GM15510 (cell line): ENCODE measurements around the gene PRR20G.

ENCODE experiments used
- POLR2A ChIP-seq: IDR thresholded peaks from 3 replicates; pipeline ENCODE4 v1.6.1; 2011; ENCODE audit warnings: borderline replicate concordance; ENCODE audit not compliant: insufficient read length; ENCODE audit errors: extremely low read depth

PRR20G gene

DNA sequence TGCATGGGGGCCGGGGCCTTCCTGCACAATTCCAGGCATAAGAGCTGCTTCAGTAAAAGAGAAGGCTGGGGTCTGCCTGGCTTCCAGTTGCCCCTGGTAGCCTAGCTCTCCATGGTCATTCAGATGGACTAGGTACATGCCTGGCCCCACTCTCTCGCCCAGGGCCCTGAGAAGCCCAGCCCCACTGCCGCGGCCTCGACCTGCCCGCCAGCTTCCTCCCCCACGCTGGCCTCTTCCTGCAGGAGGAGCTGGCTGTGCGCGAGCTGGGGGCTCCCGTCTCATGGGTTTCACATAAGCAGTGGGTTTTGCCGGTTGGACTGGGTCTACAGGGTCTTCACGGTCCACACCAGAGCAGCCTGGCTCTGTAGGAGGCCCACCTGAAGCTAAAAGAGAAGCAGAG is 3.6 kb downstream of the PRR20G start:
- TF ChIP-seq POLR2A = no peak

DNA sequence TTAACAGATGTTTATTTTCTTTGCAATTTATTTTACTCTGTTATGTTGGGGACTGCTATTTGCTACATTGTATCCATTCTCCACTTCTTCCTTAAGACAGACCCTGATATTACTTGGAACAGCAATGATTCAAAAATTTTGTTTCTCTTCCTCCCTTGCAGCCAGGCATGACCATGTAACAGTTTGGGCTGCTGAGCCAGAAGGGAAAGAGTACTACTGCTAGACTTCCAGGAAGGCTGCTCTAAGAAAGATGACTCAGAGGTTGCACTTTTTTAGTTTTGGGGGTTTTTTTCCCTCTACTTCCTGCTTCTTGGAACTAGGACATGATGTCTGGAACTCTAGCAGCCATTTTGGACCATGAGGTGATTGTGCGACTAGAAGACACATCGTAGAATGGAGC is 10.3 kb downstream of the PRR20G start:
- TF ChIP-seq POLR2A = no peak

DNA sequence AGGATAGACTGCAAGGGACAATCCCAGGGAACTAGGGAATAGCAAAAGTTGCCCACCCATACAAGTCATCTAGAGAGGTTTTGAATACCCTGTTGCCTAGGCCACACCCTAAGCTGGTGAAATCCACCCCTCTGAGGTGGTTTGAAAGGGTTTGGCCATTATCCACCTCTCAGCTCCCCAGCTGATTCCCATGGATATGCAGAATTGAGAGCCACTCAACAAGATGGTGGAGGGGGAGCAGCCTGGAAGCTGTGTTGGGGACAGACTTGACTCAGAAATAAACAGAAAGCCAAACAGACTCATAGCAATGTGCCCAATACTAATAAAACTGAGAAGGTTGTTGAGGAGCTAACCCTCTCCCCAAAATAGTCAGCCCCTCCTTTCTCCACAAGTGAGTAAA is 10.9 kb downstream of the PRR20G start:
- no peak for TF ChIP-seq POLR2A

DNA sequence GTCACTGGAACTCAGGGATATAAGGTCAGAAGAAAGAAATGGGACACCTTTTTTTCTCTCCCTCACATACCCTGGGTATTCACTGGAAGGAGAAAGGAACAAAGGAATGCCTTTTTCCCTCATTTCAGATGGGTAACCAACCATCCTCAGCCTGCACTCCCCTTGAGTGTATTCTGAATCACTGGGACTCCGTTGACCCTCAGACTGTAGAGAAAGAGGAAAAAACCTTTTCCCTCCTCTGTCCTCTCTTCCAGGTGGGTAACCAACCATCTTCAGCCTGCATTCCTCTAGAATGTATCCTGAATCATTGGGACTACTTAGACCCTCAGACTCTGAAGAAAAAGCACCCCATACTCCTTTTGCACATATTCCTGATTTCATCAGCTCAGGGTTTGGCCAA is 11.4 kb downstream of the PRR20G start:
- TF ChIP-seq POLR2A = no peak

GRCh38 chr3:127275287-127275781 is 12.5 kb downstream of the PRR20G start:
- no peak for TF ChIP-seq POLR2A

- TF ChIP-seq POLR2A = no peak
These were observed 13.6 kb downstream of the PRR20G start for GRCh38 chr3:127274200-127274760.

DNA sequence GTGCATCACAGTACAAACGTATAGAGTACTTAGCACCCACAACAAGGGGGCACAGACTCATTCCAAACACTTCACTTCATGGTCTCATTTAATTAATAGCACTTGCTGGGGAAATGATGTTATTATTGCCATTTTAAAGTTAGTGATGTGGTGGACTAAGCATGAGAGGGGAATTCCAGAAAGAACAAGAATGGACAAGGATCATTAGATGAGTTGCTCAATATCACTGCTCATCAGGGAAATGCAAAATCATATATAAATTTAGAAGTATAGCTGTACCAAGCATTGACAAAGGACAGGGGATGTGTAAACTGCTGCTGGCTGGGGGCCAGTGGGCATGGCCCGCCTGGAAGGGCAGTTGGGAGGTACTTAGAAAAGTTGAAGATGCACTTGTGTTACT is 14.6 kb downstream of the PRR20G start:
- TF ChIP-seq POLR2A = no peak

- no peak for TF ChIP-seq POLR2A
These were observed 21.7 kb downstream of the PRR20G start for GRCh38 chr3:127266186-127266585.

DNA sequence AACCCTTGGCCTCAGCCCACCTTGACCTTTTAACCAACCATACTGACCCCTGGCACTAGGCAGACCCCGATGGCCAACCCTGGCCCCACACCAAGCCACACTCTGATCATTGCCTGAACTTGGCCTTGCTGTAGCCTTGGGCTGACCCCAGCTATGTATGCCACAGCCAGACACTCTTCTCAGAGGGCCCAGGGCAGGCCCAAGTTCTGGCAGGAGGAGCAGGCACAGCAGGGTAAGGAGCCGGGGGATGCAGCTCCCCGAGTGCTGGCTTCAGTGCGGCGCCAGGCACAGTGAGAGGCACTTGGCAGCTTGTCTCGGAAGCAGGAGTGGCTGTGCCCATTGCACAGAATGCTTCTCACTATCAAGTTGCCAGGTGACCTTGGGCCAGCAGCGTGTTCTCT is 22.3 kb downstream of the PRR20G start:
- no peak for TF ChIP-seq POLR2A

DNA sequence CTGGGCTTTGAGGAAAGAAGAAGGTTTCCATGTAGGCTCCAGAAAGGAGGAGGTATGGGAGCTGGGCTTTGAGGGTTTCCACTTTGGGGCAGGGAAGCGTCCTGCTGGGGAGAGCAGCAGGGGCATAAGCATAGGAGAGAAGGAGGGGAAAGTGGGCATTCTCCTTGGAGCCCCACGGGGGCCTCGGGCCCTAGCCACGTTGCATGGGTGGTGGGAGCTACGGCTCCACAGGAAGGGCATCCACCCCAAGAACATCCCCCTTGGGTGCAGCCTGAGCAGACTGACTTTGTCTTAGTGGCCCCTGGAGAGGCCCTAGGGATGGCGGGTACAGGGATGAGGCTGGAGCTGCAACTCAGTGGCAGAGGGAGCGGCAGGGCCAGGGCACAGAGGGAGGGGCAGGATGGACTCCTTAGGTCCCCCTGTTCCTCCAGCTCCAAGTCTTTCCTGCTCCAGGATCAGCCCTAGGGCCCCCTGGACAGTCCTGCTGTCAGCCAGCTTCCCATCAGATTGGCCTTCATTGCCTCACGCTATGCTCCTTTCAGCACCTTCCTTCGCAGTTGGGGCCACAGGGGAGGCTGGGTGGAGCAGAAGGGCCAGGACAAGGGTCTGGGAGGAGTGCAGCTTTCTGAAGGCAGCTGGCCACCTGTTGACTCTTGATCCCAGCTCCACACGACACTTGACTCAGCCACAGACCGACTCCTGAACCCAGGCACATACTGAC is 22.9 kb downstream of the PRR20G start:
- TF ChIP-seq POLR2A = no peak

DNA sequence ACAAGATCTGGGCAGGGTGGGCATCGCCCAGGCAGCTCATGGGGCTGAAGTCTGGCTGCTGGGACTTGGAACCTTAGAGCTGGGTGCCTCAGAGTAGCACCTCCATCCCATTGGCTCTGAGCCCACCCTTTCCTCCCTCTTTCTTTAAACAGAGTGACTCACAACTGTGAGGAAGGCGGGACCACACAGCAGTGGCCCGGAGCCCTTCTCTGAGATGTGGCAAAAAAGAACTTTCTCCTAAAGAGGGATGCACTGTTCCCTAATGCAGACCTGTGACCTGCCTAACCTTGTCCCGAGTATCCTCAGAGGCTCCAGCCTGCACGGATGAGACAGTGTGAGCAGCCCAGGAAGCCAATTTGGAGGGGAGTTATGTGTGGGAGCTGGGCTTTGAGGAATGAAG is 23.6 kb downstream of the PRR20G start:
- TF ChIP-seq POLR2A = no peak

- TF ChIP-seq POLR2A = no peak
These were observed 24.1 kb downstream of the PRR20G start for GRCh38 chr3:127263586-127264231.

- no peak for TF ChIP-seq POLR2A
These were observed 24.8 kb downstream of the PRR20G start for GRCh38 chr3:127263037-127263436.

DNA sequence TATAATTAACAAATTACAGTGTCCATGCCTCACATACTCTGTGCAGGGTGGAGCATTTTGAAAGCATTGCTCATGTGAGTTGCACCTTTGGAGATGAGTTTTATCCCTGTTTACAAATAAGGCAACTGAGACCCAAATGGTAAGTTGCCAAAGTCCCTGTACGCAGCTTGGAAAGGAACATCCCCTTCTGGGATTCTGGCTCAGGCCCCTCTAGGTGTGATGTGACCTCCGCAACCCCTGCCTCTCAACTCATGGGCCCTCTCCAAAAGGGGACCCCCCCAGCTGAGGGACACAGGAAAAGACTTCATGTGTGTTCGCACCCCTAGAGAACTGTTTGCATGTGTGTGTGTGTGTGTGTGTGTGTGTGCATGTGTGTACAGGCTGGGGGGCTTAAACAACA is 25.3 kb downstream of the PRR20G start:
- no peak for TF ChIP-seq POLR2A

GRCh38 chr3:127261925-127262324 is 25.9 kb downstream of the PRR20G start:
- TF ChIP-seq POLR2A = no peak
